ENCODE data around the gene RMND5B. TPM values are rescaled to one million over a fixed set of nuclear protein-coding genes. Genes with fewer than 3 reads are reported as not detected.

The RMND5B gene
- total RNA-seq, 1 experiment from 2014 or later: 24.1 TPM

DNA sequence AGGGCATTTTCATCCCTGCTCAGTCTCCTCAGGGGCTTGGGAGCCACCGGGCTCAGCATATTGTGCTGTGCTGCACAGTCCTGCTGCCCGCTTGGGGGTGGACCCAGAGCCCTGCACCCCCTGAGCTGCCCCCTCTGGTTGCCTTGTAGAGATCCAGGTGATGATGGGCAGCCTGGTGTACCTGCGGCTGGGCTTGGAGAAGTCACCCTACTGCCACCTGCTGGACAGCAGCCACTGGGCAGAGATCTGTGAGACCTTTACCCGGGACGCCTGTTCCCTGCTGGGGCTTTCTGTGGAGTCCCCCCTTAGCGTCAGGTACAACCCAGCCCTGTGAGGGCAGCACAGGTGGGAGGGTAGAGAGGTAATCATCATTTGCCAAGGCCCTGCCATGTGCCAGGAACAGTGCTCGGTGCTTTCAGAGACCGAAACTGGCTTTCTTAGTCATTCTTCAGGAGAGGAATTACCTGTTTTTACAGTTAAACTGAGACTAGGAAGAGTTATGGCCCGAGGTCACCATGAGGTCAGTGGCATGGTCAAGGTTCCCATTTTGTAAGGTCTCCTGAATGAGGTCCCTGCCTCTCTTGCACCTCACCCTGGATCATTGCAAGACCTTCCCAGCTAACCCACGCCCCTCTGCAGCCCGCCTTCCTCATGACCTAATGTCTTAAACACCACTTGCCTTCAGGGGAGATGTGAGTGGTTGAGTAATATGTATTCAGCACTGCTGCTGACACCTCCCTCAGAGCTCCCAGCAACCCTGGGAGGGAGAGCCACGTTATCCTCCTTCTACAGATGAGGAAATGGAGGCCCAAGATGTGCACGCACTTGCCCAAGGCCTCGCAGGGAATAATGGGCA lies 15.4 kb downstream of the RMND5B start:
- Histone ChIP-seq H3K36me3 (ENCODE audit: control insufficient read depth in 1 of 2, insufficient read depth in 2 of 2, low read length in 2 of 2) (peaks cover 45 to 52% of the 10 kb centered on the region in 2 experiments; a peak in 3 of 4 replicates), H3K9ac (ENCODE audit: low read length) (no peak overlapping the region), H4K20me1 (ENCODE audit: insufficient read depth) (no peaks in the 10 kb centered on the region), H3K79me2 (ENCODE audit: insufficient read depth, low read length) (peaks cover 8% of the 10 kb centered on the region; the same call in 1 of the 2 replicates), H3K4me1 (ENCODE audit: control insufficient read depth in 1 of 2, insufficient read depth in 2 of 2, low read length in 2 of 2) (peaks cover 0 to 10% of the 10 kb centered on the region in 2 experiments; a peak in 1 of 4 replicates), H3K4me3 (replicated peaks in 1 of 2; ENCODE audit: low read depth in 1 of 2, low read length in 2 of 2) (no peak overlapping the region), H2AFZ (ENCODE audit: low read depth, low read length, poor library complexity, severe bottlenecking) (no peak overlapping the region), H3K4me2 (ENCODE audit: low read length) (peak overlapping the region; percentile 6; the same call in 1 of the 2 replicates), H3K9me3 (ENCODE audit: control insufficient read depth in 1 of 2, insufficient read depth in 1 of 2, low read depth in 1 of 2, low read length in 2 of 2) (no peaks in the 10 kb centered on the region), H3K27me3 (ENCODE audit: insufficient read depth, low read length) (no peaks in the 10 kb centered on the region), H3K27ac (ENCODE audit: low read depth, low read length) (peak overlapping the region; percentile 47), H3K9me2 (ENCODE audit: insufficient read depth) (no peaks in the 10 kb centered on the region)
- ChIA-PET RAD21 (ENCODE audit: low non-redundant PET in 1 of 2, low total read pairs in 2 of 2, uncharacterized antibody in 2 of 2, unreplicated experiment in 2 of 2) (interaction anchor here (0.7 to 2.9 kb wide), 3 partner anchors 11 to 71 kb away, joined by 3 to 15 read pairs (median 13); no protein-coding TSS in a partner anchor), POLR2A (interaction anchor here (1.0 to 1.5 kb wide), 2 partner anchors 11 to 71 kb away, joined by 4 to 7 read pairs; no protein-coding TSS in a partner anchor), CTCF (interaction anchor here (1.2 to 10.8 kb wide), 4 partner anchors 8 to 70 kb away, joined by 3 to 98 read pairs (median 6); partner anchors contain the start of gene NHP2)
- no TSS peak for BruUV-seq (replicated peaks)
- peak; percentile 75 for TF ChIP-seq RAD21 (IDR thresholded peaks at IDR 0.05; ENCODE audit: low read depth)
- 0 out of 2 replicates have a peak, but pooled peaks have one; percentile 19 for TF ChIP-seq POLR2AphosphoS5 (IDR thresholded peaks at IDR 0.05; ENCODE audit: low read depth, low read length)
- TF ChIP-seq ZNF274 (IDR thresholded peaks at IDR 0.05; ENCODE audit: low read depth, low read length): no peak
- no peak for TF ChIP-seq MAX (IDR thresholded peaks at IDR 0.05)
- TF ChIP-seq FOSL1 (IDR thresholded peaks at IDR 0.05; ENCODE audit: low read depth): no peak
- TF ChIP-seq POLR2A (IDR thresholded peaks at IDR 0.05; ENCODE audit: borderline replicate concordance, extremely low read depth, insufficient read depth, insufficient read length): no peak
- no peak for TF ChIP-seq EZH2phosphoT487 (IDR thresholded peaks at IDR 0.05; ENCODE audit: borderline replicate concordance)
- TF ChIP-seq JUND (IDR thresholded peaks at IDR 0.05): no peak
- TF ChIP-seq TCF7L2 (IDR thresholded peaks at IDR 0.05; ENCODE audit: borderline replicate concordance, extremely low read depth, insufficient read depth, insufficient read length): no peak
- no peak for TF ChIP-seq CEBPB (IDR thresholded peaks at IDR 0.05; ENCODE audit: low read depth)
- no peak for TF ChIP-seq ELF1 (IDR thresholded peaks at IDR 0.05; ENCODE audit: borderline replicate concordance, low read depth)
- TF ChIP-seq CBX3 (IDR thresholded peaks at IDR 0.05; ENCODE audit: low read depth): no peak
- no peak for TF ChIP-seq REST (IDR thresholded peaks at IDR 0.05; ENCODE audit: low read depth)
- TF ChIP-seq, protein P1, sequence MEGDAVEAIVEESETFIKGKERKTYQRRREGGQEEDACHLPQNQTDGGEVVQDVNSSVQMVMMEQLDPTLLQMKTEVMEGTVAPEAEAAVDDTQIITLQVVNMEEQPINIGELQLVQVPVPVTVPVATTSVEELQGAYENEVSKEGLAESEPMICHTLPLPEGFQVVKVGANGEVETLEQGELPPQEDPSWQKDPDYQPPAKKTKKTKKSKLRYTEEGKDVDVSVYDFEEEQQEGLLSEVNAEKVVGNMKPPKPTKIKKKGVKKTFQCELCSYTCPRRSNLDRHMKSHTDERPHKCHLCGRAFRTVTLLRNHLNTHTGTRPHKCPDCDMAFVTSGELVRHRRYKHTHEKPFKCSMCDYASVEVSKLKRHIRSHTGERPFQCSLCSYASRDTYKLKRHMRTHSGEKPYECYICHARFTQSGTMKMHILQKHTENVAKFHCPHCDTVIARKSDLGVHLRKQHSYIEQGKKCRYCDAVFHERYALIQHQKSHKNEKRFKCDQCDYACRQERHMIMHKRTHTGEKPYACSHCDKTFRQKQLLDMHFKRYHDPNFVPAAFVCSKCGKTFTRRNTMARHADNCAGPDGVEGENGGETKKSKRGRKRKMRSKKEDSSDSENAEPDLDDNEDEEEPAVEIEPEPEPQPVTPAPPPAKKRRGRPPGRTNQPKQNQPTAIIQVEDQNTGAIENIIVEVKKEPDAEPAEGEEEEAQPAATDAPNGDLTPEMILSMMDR (IDR thresholded peaks at IDR 0.05 in 2 of 3, conservative IDR thresholded peaks at IDR 0.05 in 1 of 3; ENCODE audit: borderline replicate concordance in 1 of 3, insufficient read depth in 1 of 3, low read depth in 2 of 3, low read length in 2 of 3): peak; percentile 84 to 93 (median 90)
- TF ChIP-seq EZH2 (IDR thresholded peaks at IDR 0.05): no peak
- no peak for TF ChIP-seq EGR1 (IDR thresholded peaks at IDR 0.05; ENCODE audit: low read depth)
- DNase-seq (ENCODE audit: low read depth, low spot score) (peak; percentile 59), ATAC-seq (peak; percentile 92)
- intact Hi-C loops (cut with micrococcal nuclease): loop anchor here (1.0 kb wide), 1 partner anchor 70 kb away; no protein-coding TSS in a partner anchor

Measured in HCT116 (cell line).